ENCODE data around the gene HIVEP1. TPM values are rescaled to one million over a fixed set of nuclear protein-coding genes. Genes with fewer than 3 reads are reported as not detected.
A peak's percentile ranks its signal among the peaks of the same experiment; 100 is the strongest.

The HIVEP1 gene
- total and polyA plus RNA-seq, 2 of the 13 experiments (the other 11 are each of a cell fraction or from before 2014, with no cell fraction given) = 7.4 to 9.9 TPM

DNA sequence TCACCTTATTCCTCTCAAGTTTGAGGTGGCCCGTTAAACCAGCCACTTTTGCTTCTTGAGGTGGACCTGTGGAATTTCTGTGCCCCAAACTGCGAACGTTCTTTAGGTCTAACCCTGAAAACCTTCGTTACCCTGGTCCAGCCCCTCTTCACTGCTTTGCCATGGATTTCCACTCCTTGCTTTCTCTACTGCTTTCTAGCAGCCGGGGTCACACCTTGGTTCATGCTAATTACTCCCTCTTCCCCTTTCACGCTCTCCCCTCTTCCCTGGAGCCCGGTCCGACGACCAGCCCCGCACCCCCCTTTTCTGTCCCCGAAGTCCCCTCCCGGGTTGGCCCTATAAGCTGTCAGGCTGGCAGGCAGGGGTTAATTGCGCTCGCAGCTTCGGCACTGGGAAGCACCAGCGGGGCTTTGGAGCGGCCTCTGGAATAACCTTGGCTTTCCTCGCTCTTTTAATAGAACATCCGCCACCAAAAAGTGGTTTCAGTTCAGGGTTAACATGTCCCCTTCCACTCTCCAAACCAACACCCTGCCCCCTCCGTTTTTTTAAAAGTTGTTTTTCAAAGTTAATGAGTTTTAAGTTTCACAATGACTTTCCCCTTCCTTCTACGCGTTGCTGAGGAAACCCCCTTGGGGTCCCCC lies 1.4 kb upstream of the HIVEP1 start (continued):
- TF ChIP-seq SOX6 (IDR thresholded peaks at IDR 0.05) = no peak
- TF ChIP-seq SOX6 (CRISPR knock-in tag; IDR thresholded peaks at IDR 0.05) = 0 out of 2 replicates have a peak, but pooled peaks have one; percentile 20
- TF ChIP-seq HIVEP1 (CRISPR knock-in tag; IDR thresholded peaks at IDR 0.05) = peak; percentile 86; the same call in 1 of the 2 replicates
- TF ChIP-seq, protein P1, sequence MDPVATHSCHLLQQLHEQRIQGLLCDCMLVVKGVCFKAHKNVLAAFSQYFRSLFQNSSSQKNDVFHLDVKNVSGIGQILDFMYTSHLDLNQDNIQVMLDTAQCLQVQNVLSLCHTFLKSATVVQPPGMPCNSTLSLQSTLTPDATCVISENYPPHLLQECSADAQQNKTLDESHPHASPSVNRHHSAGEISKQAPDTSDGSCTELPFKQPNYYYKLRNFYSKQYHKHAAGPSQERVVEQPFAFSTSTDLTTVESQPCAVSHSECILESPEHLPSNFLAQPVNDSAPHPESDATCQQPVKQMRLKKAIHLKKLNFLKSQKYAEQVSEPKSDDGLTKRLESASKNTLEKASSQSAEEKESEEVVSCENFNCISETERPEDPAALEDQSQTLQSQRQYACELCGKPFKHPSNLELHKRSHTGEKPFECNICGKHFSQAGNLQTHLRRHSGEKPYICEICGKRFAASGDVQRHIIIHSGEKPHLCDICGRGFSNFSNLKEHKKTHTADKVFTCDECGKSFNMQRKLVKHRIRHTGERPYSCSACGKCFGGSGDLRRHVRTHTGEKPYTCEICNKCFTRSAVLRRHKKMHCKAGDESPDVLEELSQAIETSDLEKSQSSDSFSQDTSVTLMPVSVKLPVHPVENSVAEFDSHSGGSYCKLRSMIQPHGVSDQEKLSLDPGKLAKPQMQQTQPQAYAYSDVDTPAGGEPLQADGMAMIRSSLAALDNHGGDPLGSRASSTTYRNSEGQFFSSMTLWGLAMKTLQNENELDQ (CRISPR knock-in tag; IDR thresholded peaks at IDR 0.05; ENCODE audit: borderline replicate concordance) = no peak
- 0 out of 4 replicates have a peak, but pooled peaks of 1 of the 2 experiments have one; percentile 20 for TF ChIP-seq NR2F1 (CRISPR knock-in tag; IDR thresholded peaks at IDR 0.05)
- TF ChIP-seq, protein P2, sequence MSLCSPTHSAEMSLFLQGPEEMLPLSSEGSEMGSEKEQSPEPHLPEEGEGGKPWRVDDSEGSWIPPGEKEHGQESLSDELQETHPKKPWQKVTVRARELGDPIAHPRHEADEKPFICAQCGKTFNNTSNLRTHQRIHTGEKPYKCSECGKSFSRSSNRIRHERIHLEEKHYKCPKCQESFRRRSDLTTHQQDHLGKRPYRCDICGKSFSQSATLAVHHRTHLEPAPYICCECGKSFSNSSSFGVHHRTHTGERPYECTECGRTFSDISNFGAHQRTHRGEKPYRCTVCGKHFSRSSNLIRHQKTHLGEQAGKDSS (CRISPR knock-in tag; IDR thresholded peaks at IDR 0.05; ENCODE audit: borderline replicate concordance, low read depth) = no peak
- TF ChIP-seq ZSCAN21 (CRISPR knock-in tag; IDR thresholded peaks at IDR 0.05; ENCODE audit: borderline replicate concordance) = no peak
- TF ChIP-seq ZMYM2 (CRISPR knock-in tag; IDR thresholded peaks at IDR 0.05) = no peak
- TF ChIP-seq, protein P3, sequence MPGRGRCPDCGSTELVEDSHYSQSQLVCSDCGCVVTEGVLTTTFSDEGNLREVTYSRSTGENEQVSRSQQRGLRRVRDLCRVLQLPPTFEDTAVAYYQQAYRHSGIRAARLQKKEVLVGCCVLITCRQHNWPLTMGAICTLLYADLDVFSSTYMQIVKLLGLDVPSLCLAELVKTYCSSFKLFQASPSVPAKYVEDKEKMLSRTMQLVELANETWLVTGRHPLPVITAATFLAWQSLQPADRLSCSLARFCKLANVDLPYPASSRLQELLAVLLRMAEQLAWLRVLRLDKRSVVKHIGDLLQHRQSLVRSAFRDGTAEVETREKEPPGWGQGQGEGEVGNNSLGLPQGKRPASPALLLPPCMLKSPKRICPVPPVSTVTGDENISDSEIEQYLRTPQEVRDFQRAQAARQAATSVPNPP (CRISPR knock-in tag; IDR thresholded peaks at IDR 0.05) = no peak
- no peak for TF ChIP-seq DR1 (CRISPR knock-in tag; IDR thresholded peaks at IDR 0.05)
- peak; percentile 56 for TF ChIP-seq PHF8 (CRISPR knock-in tag; IDR thresholded peaks at IDR 0.05)
- TF ChIP-seq ZNF562 (CRISPR knock-in tag; IDR thresholded peaks at IDR 0.05; ENCODE audit: borderline replicate concordance) = no peak
- TF ChIP-seq ARNT2 (CRISPR knock-in tag; IDR thresholded peaks at IDR 0.05; ENCODE audit: low read depth) = no peak
- TF ChIP-seq, protein P4, sequence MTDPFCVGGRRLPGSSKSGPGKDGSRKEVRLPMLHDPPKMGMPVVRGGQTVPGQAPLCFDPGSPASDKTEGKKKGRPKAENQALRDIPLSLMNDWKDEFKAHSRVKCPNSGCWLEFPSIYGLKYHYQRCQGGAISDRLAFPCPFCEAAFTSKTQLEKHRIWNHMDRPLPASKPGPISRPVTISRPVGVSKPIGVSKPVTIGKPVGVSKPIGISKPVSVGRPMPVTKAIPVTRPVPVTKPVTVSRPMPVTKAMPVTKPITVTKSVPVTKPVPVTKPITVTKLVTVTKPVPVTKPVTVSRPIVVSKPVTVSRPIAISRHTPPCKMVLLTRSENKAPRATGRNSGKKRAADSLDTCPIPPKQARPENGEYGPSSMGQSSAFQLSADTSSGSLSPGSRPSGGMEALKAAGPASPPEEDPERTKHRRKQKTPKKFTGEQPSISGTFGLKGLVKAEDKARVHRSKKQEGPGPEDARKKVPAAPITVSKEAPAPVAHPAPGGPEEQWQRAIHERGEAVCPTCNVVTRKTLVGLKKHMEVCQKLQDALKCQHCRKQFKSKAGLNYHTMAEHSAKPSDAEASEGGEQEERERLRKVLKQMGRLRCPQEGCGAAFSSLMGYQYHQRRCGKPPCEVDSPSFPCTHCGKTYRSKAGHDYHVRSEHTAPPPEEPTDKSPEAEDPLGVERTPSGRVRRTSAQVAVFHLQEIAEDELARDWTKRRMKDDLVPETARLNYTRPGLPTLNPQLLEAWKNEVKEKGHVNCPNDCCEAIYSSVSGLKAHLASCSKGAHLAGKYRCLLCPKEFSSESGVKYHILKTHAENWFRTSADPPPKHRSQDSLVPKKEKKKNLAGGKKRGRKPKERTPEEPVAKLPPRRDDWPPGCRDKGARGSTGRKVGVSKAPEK (CRISPR knock-in tag; IDR thresholded peaks at IDR 0.05; ENCODE audit: borderline replicate concordance) = 0 out of 2 replicates have a peak, but pooled peaks have one; percentile 43
- TF ChIP-seq, protein P5, sequence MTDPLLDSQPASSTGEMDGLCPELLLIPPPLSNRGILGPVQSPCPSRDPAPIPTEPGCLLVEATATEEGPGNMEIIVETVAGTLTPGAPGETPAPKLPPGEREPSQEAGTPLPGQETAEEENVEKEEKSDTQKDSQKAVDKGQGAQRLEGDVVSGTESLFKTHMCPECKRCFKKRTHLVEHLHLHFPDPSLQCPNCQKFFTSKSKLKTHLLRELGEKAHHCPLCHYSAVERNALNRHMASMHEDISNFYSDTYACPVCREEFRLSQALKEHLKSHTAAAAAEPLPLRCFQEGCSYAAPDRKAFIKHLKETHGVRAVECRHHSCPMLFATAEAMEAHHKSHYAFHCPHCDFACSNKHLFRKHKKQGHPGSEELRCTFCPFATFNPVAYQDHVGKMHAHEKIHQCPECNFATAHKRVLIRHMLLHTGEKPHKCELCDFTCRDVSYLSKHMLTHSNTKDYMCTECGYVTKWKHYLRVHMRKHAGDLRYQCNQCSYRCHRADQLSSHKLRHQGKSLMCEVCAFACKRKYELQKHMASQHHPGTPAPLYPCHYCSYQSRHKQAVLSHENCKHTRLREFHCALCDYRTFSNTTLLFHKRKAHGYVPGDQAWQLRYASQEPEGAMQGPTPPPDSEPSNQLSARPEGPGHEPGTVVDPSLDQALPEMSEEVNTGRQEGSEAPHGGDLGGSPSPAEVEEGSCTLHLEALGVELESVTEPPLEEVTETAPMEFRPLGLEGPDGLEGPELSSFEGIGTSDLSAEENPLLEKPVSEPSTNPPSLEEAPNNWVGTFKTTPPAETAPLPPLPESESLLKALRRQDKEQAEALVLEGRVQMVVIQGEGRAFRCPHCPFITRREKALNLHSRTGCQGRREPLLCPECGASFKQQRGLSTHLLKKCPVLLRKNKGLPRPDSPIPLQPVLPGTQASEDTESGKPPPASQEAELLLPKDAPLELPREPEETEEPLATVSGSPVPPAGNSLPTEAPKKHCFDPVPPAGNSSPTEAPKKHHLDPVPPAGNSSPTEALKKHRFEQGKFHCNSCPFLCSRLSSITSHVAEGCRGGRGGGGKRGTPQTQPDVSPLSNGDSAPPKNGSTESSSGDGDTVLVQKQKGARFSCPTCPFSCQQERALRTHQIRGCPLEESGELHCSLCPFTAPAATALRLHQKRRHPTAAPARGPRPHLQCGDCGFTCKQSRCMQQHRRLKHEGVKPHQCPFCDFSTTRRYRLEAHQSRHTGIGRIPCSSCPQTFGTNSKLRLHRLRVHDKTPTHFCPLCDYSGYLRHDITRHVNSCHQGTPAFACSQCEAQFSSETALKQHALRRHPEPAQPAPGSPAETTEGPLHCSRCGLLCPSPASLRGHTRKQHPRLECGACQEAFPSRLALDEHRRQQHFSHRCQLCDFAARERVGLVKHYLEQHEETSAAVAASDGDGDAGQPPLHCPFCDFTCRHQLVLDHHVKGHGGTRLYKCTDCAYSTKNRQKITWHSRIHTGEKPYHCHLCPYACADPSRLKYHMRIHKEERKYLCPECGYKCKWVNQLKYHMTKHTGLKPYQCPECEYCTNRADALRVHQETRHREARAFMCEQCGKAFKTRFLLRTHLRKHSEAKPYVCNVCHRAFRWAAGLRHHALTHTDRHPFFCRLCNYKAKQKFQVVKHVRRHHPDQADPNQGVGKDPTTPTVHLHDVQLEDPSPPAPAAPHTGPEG (CRISPR knock-in tag; IDR thresholded peaks at IDR 0.05) = no peak

All from HepG2 (cell line).